G401.6 (cell line): ENCODE data around the gene ADAM30.
"Not testable (repeated sequence)": the region's sequence is repeated elsewhere in the genome, so short reads cannot be mapped to it uniquely, and the experiment has no call there.

Experiments
- FAIRE-seq: peaks from 2 replicates; lab custom pipeline; 2012; peaks lifted over from hg19 to GRCh38; lab: Jason Lieb, UNC

ADAM30 gene

DNA sequence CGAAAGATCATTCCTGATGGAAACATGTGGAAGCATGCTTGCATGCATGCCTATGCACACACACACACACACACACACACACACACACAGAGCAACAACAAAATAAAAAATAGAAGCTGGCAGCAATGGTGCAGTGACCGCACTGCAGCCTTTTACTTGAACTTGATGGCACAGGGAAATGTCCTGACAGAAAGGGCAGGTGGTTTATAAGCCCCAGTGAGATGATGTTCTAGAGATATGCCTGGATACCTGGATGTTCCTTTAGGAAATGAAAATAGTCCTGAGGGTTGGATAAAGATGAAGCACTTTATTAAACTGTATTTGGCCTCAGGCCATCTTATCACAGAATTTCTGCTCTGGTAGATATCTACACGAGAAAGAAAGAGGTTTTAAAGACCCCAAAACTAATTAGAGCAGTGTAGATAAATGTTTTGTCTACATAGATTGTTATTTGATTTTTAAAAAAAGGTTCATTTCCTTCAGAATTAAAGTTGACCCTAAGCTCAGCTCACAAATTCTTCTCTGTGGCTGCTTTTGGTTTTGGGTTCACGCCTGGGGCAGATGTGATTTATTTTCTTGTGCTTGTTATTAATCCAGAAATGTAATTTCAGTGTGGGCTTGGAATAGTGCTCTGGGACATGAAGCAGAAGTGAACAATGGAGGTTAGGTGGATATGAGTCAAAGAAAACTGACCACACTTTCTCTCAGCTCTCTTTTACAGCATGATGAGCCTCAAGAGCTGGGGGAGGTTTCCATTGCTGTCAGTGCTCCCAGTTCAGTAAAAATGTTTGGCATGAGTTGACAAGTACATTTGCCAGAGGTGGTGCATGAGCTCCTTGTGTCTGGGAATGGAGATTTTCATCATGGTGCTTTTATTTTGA, 22.9 kb downstream of the ADAM30 start:
- FAIRE-seq: no peak

DNA sequence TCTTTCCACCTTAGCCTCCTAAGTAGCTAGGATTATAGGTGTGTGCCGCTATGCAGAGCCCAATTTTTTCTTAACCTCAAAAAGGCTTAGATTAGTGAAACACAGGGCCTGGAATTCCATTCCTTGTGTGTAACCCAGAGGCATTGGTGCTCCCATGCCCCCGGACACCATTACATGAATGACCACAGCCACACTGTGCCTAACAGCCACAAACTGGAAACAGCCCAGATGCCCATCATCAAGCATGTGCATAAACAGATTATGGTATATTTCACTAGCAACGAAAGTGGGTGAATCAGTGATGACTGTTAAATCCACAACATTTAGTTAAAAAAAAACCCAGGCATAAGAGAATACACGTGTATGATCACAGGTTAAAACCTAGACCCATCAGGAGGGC, 24.4 kb downstream of the ADAM30 start:
- FAIRE-seq: no peak

DNA sequence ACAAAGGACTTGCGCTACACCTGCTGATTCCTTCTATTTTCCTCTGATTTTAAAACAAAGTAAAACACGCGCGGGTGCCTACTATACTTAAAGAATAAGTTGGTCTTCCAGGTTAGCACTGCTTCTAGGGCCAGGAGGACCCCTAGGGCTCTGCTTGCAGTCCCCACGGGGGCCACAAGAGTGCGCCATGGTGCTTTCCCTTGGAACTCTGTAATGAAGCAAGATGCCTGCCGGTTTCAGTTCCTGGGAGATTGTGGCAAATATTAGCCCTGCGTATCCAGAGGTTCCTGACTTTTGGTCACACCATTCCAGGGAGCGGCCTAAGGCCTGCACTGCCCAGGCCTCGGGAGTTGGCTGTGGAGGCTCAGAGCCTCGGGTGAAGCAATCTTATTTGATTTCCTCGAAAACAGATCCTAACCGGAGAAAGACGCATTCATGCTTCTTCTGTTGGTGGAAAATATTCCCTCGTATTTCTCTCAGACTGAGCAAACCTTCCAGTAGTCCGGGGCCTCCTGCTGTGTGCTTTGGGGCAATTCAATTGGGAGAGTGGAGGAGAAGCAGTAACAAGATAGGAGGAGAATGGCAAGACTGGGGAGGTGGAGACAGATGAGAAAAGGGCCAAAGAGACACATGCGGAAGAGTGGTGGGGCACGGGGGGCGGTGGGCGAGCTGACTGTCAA, 25.3 kb downstream of the ADAM30 start:
- FAIRE-seq: peak; percentile 64

DNA sequence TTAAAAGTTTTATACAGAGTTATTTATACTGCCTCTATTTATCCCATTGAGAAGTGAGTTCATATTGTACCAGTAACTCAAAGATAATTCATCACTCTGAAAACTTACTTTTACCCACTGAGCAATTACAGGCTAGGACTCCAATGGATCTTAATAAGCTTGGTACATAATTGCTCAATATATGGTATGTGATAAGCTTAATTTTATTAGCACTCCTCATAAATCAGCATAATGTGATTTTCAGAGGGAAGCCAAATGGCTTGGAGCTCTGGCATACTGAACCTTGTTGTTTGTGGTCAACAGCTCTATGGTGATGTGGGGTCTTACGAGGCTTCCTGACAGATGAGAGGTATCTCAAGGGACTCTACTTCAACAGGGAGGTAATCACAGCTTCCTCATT, 26.3 kb downstream of the ADAM30 start:
- no peak for FAIRE-seq

DNA sequence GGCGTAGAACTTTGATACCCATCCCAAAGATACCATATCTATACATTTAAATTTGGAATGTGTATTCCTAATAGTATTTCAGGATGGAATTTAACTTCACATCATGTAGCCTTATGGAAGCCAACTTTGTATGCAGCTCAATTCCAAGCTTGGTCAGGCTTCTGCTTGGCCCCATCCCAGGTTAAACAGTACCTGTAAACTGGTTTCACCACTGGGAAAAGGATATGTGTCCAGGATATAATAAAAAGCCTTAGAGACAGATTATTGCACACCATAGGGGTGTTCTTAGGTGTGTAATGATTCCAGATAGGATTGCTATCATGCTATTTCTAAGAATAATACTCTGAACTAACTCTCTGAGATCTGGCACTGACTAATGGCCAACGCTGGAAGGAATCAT, 28.1 kb downstream of the ADAM30 start:
- FAIRE-seq: no peak

DNA sequence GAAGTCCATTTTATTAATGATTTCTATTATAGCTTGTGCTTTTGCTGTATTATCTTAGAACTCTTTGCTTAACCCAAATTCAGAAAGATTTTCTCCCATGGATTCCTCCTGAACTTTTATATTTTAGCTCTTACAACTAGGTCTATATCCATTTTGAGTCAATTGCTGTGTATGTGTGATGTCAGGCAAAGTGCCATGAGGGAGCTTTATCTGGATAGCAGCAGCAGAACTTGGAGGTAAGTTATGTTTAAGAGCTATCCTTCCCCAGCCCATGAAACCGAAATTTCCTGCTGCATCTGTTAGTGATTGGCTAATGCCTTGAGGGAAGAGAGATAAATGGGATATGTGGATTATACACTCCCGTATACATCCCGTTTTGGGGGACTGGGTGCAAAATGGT, 29.9 kb downstream of the ADAM30 start:
- FAIRE-seq: no peak

DNA sequence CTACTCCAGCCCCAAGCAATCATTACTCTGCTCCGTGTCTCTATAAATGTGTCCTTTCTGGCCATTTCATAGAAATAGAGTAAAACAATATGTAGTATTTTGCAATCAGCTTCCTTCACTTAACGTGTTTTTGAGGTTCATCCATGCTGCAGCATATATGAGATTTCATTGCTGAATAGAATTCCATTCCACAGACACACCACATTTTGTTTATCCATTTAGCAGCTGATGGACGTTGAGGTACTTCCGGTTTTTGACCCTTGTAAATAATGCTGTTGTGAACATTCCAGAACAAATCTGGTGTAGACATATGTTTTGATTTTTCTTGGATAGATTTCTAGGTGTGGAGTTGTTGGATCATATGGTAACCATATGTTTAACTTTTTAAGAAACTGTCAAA, 30.7 kb downstream of the ADAM30 start:
- FAIRE-seq: no peak

DNA sequence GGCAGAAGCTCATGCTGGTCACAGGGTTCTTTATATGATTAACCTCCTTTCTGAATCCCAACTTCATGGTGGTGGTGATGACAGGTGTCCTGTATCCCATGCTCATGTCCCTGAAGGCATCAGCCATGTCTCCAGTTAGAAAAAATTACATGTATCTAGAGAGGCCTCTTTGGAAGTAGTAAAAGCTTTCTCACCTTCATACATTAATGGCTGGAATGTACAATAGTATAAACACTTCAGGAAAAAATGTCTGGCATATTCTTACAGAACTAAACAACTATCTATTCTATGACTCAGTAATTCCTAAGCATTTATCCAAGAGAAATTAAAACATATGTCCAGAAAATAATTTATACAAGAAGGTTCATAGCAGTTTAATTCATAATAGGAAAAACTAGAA, 34.0 kb downstream of the ADAM30 start:
- FAIRE-seq: no peak

DNA sequence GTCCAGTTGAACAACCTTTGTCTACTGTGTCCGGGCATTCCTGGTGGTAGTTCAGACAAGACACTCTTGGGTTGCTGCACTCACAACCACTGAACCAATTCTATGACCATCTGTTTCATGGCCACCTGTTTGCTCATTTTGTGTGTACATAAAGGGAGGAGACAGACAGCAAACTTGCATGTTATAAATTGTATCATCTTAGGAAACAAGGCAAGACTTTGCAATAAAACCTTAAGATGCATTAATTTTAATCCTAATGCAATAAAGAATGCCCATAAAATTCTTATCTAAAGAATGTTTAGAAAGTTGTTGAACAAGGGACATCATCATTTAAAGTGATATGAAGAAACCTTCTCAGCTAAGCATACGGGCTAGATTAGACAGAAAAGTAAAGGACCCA, 34.8 kb downstream of the ADAM30 start:
- no peak for FAIRE-seq

DNA sequence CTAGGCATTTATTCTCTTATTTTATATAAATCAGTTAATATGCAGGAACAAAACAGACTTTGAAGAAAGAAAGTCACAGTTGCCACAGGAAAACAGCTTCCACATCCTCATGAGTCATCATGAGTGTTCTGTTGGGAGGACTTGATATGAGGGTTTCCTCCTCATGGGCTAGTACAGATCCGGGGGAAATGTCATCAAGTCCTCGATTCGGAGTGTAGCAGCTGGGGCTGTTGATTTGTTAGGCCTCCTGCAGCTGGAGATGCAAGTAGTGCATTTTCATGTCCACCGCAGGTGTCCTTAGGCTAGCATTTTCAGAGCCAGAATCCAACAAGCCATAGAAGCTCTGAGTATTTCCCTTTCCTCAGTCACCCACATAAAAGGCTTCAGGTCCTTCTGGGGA, 36.7 kb downstream of the ADAM30 start:
- no peak for FAIRE-seq

DNA sequence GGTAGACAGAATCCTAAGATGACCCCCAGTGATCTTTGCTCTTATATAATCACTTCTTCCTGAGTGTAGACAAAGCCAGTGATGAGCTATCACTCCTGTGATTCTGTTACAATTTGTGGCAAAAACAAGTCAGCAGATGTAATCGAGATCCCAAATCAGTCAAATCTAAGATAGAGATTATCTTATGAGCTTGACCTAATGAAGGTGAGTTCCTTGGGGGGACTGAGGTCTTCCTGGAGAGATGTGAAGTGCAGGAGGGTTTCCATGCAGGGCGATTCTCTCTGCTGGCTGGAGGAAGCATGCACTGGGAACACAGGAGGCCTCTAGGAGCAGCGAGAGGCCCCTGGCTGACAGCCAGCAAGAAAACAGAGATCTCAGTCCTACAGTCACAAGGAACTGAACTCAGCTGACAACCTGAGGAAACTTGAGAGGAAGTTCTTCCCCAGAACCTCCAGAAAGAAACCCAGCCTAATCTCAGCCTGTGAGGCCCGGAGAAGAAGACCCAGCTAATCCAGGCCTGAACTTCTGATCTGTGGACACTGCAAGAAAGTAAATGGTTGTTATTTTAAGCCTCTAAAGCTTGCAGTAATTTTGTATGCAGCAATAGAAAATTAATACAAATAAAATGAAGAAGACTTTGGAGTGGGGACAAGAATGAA, 37.6 kb downstream of the ADAM30 start:
- not testable (repeated sequence) for FAIRE-seq

DNA sequence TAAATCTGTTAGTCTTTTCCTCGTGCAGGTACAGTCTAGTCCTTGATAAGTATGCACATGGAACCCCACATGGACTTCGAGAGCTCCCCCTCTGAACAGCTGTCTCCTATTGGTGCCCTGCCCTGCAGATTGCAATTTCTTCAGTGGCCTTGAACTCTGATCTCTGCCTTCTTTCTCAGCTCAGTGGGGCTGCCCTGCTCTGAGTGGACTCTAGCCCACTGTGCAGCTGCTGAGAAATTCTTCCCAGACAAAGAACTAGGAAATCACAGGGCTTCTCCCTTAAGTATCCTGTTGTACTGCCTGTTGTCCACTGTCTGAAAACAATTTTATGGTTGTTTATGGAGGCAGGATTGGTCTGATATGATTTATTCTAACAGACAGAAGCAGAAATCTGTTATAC, 38.2 kb downstream of the ADAM30 start:
- FAIRE-seq: no peak

DNA sequence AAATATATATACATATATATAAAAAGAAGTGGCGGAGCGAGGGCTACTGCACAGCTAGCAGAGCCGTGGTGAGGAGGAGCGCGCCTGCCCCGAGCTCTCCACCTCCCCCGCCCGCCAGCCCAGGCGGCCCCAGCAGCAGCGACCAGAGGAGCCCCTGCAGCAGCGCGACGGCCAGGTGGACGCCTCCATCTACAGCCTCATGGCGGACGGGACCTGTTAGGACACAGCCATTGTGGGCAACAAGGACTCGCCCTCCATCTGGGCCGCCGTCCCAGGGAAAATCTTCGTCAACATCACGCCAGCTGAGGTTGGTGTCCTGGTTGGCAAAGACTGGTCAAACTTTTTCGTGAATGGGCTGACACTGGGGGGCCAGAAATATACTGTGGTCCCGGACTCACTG, 43.2 kb downstream of the ADAM30 start:
- FAIRE-seq: no peak

DNA sequence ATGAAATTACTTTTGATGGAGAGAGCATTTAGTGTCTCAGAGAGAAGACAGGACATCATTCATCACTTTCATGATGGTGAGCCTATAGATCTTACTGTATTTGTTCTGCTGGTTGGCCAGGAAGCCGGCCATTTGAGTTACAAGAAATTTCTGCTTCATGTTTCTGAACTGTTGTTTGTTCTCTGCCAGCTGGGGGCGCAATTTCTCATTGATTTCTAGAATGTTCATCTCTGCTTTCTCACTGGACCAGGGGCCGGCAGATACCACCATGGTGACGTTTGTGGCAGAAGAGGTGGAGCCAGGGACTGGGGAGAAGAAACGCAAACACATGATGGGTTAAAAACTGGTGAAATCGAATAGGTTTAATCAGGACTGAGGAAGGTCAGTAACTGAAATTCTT, 52.1 kb downstream of the ADAM30 start:
- FAIRE-seq: not testable (repeated sequence)
